Upper lobe of left lung (tissue), 4 donors: Measurements from ENCODE around the gene FERMT1.
"Not testable (repeated sequence)": the region's sequence is repeated elsewhere in the genome, so short reads cannot be mapped to it uniquely, and the experiment has no call there.

Experiments used
- POLR2A ChIP-seq, 4 donors: fragments of 450-650 bp; IDR thresholded peaks; one replicate each; pipeline ENCODE4 v1.5.1; 2016 to 2017; ENCODE audit warnings: antibody characterized with exemption in 4 of 4, mild to moderate bottlenecking in 2 of 4
- POLR2AphosphoS5 ChIP-seq, 2 donors: sonication (generic); formaldehyde crosslinking; IDR thresholded peaks; one replicate each; pipeline ENCODE4 v1.5.1; 2017; ENCODE audit warnings: antibody characterized with exemption in 2 of 2
- TF ChIP-seq, protein P1 (sequence below), 6 experiments: fragments of 450-650 bp in 4 of 6; fragments of 200-600 bp in 2 of 6; sonication (generic) in 2 of 6; IDR thresholded peaks; one replicate each; pipeline ENCODE4 v1.5.1; 2016 to 2019; ENCODE audit warnings: antibody characterized with exemption in 6 of 6

GRCh38 chr20:6112965-6113364 lies 9.9 kb downstream of the FERMT1 start:
- TF ChIP-seq, protein P1, sequence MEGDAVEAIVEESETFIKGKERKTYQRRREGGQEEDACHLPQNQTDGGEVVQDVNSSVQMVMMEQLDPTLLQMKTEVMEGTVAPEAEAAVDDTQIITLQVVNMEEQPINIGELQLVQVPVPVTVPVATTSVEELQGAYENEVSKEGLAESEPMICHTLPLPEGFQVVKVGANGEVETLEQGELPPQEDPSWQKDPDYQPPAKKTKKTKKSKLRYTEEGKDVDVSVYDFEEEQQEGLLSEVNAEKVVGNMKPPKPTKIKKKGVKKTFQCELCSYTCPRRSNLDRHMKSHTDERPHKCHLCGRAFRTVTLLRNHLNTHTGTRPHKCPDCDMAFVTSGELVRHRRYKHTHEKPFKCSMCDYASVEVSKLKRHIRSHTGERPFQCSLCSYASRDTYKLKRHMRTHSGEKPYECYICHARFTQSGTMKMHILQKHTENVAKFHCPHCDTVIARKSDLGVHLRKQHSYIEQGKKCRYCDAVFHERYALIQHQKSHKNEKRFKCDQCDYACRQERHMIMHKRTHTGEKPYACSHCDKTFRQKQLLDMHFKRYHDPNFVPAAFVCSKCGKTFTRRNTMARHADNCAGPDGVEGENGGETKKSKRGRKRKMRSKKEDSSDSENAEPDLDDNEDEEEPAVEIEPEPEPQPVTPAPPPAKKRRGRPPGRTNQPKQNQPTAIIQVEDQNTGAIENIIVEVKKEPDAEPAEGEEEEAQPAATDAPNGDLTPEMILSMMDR (IDR thresholded peaks at IDR 0.05), result not testable (repeated sequence)
- TF ChIP-seq POLR2A, POLR2AphosphoS5 (IDR thresholded peaks at IDR 0.05): not testable (repeated sequence)
